Activated T-cell treated with anti-CD3 and anti-CD28 coated beads, Interleukin-2, amount 50 U/mL, for 48 hours (primary cell): ENCODE measurements around the gene KDM2A.
"Not testable (repeated sequence)": the region's sequence is repeated elsewhere in the genome, so short reads cannot be mapped to it uniquely, and the experiment has no call there.

ENCODE experiments used
- DNase-seq, 2 experiments: peaks; one replicate each; pipeline ENCODE4 v3.0.0-alpha.2; 2020

Gene KDM2A

DNA sequence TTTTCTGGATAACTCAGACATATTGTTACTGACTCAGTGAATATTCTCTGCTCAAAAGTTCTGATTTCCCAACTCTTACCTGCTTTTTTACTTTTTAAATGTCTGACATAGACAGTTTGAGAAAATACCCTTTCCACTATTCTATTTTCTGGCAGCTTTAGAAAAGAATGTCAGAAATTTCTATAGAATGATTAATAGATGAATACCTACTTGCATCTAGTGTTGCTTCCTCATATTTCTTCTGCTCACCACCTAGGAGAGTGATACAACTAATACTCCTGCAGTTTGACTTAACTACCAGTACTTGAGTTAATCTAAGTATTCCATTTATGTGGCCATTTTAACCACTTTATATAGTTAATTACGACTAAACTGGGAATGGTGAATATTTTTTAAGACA is 55.2 kb downstream of the KDM2A start:
- no peak for DNase-seq

DNA sequence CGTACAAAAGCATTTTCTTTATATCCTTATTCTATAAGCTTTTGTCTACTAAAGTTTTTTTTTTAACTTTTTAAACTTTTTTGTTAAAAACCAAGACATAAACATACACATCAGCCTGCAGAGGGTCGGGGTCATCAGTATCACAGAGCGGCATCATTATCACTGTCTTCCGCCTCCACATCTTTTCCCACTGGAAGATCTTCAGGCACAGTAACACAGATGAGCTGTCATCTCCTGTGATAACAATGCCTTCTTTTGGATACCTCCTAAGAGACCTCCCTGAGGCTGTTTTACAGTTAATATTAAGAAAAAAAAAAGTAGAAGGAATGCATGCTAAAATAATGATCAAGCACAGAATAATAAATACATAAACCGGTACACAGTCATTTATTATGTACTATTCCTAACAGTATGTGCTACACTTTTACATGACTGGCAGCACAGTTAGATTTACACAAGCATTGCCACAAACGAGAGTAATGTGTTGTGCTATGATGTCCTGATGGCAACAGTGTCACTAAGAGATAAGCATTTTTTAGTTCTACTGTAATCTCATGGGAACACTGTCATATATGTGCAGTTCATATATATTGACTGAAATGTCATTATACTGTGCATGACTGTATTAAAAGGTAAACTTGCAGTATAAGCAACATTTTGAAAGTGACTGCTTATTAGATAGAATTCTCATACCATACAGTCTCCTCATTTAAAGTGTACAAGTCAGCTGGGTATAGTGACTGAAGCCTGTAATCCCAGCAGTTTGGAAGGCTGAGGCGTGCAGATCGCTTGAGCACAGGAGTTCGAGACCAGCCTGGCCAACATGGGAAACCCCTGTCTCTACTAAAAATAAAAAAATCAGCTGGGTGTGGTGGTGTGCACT is 58.6 kb downstream of the KDM2A start:
- no peak for DNase-seq

DNA sequence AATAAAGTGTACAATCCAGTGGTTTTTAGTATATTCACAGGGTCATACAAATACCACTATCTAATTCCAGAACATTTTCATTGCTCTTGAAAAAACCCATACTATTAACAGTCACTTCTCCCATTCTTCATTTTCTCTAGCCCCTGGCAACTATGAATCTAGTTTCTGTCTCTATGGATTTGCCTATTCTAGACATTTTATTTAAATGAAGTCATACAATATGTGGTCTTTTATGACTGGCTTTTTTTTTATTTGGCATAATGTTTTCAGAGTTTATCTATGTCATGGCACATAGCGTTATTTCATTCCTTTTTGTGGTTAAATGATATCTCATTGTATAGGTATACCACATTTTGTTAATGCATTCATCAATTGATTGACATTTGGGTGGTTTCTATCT is 59.4 kb downstream of the KDM2A start:
- DNase-seq, result no peak

DNA sequence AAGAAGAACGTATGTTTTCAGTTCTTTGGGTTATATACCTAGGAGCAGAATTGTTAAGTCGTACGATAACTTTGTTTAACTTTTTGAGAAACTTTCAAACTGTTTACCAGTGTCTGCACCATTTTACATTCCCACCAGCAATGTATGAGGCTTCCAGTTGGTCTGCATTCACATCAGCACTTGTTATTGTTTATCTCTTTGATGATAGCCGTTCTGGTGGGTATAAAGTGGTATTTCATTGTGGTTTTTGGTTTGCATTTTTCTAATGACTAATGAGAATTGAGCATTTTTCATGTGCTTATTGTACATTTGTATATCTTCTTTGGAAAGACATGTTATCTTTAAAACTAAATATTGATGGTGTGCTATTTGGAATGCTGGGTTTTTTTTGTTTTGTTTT is 59.8 kb downstream of the KDM2A start:
- no peak for DNase-seq

DNA sequence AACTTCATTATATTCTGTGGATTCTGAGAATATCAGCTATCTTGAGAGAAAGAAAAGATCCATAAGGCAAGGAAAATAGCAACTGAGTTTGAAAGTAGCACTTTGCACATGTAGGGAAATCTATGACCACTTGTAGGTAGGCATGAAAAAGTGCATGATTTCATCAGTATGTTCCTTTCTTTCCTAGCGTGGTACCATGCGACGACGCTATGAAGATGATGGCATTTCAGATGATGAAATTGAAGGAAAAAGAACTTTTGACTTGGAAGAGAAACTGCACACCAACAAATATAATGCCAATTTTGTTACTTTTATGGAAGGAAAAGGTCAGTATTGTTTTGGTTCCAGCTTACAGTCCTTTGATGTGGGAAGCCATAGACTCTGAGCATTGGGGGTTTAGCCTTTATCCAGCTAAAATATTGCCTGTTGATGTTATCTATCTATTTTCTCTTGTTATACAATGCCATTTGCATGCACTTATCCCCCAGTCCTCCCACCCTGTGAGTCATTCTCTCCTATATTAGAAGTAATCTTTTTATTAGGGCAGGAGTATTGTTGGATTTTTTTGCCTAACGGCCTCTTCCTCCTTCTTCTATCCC is 60.9 kb downstream of the KDM2A start:
- DNase-seq, result no peak

DNA sequence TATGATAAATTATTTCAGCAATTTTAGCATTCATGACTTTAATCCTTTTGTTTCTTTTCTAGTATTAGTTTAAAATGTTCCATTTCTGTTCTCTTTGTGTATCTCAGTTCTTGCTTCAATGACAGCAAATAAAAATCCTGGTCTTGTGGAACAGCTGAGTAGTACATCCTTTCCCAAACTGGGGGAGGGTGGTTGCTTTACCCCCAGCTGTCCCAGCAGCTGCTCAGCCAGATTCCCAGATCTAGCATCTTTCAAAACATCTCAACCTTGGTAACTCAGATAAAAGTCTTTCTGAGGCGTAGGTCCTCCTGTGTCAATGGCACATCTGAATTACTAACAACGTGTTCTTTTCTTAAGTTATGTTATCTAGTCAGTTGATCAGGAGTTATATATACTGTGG is 75.0 kb downstream of the KDM2A start:
- DNase-seq, result no peak

DNA sequence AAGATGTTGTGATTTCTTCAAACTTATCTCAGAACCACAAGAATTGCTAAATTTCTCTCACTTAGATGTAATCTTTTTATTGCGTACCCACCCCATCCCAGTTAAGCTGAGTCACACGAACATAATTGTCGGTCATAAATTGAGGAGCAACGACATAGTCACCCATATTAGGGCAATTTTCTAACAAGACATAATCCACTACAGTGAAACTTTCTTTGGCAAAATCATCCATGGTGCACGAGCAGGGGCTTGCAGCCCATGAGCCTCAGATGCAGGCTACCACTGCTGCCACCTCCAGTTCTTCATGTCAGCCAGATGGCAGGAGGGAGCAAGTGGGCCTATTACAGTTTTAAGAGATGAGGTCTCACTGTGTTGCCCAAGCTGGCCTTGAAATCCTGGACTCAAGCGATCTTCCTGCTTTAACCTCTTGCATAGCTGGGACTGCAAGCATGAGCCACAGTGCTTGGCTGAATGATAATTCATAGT is 77.0 kb downstream of the KDM2A start:
- no peak for DNase-seq

DNA sequence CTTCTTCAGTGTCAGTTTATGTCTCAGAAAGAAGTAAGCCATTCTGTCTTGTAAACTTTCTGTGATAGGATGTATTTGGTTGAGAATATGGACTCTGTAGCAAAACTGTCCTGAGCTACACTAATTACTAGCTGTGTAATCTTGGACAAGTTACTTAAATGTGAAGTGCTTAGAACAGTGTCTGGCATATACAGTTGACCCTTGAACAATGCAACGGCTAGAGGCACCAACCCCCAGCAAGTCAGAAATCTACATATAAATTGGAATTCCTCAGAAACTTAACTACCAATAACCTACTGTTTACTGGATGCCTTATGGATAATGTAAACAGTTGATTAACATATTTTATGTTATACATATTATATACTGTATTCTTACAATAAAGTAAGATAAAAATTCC is 78.5 kb downstream of the KDM2A start:
- no peak for DNase-seq

DNA sequence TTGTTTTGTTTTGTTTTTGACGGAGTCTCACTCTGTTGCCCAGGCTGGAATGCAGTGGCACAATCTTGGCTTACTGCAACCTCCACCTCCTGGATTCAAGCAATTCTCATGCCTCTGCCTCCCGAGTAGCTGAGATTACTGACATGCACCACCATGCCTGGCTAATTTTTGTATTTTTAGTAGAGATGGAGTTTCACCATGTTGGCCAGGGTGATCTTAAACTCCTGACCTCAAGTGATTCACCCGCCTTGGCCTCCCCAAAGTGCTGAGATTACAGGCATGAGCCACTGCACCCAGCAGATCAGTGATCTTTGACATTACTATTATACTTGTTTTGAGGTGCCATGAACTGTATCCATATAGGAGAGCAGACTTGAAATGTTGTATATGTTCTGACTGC is 79.7 kb downstream of the KDM2A start:
- DNase-seq, result not testable (repeated sequence)

DNA sequence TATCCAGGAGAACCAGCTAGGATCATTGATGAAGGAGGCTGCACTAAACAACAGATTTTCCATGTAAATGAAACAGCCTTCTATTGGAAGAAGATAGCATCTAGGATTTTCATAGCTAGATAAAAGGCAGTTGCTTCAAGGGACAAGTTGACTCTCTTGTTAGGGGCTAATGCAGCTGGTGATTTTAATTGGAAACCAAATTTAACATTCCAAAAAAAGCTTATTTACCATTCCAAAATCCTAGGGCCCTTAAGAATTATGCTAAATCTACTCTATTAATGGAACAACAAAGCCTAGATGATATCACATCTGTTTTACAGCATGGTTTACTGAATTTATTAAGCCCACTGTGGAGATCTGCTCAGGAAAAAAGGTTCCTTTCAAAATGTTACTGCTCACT is 80.7 kb downstream of the KDM2A start:
- DNase-seq, result no peak

DNA sequence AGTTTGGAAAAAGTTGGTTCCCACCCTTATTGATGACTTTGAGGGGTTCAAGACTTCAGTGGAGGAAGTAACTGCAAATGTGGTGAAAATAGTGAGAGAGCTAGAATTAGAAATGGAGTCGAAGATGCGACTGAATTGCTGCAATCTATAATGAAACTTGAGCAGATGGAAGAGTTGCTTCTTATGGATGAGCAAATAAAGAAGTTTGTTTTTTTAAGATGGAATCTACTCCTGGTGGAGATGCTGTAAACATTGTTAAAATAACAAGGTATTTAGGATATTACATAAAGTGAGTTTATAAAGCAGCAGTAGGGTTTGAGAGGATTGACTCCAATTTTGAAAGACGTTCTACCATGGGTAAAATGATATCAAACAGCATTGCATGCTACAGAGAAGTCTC is 83.0 kb downstream of the KDM2A start:
- DNase-seq, result no peak

DNA sequence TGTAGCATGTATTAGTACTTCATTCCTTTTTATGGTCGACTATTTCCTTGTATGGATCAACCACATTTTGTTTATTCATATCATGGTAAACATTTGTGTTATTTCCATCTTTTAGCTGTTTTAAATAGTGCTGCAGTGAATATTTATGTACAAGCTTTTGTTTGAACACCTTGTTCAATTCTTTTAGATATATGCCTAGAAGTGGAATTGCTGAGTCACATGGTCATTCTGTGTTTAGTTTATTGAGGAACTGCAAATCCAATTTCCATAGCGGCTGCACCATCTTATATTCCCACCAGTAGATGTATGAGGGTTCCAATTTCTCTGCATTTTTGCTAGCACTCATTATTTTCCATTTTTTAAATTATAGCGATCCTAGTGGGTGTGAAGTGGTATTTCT is 85.8 kb downstream of the KDM2A start:
- DNase-seq, result no peak

DNA sequence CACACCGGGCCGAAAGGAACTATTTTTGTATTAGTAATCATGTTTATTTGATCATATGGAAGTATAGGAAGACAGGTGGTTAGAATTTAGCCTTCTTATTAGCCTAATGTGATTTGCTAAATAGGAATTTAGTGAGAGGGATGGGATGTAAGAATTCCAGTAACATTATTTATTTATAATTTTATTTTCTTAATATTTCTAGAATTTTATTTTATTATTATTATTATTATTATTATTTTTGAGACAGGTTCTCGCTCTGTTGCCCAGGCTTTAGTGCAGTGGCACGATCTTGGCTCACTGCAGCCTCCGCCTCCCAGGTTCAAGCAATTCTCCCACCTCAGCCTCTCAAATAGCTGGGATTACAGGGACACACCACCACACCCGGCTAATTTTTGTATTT is 90.2 kb downstream of the KDM2A start:
- DNase-seq, result not testable (repeated sequence)

DNA sequence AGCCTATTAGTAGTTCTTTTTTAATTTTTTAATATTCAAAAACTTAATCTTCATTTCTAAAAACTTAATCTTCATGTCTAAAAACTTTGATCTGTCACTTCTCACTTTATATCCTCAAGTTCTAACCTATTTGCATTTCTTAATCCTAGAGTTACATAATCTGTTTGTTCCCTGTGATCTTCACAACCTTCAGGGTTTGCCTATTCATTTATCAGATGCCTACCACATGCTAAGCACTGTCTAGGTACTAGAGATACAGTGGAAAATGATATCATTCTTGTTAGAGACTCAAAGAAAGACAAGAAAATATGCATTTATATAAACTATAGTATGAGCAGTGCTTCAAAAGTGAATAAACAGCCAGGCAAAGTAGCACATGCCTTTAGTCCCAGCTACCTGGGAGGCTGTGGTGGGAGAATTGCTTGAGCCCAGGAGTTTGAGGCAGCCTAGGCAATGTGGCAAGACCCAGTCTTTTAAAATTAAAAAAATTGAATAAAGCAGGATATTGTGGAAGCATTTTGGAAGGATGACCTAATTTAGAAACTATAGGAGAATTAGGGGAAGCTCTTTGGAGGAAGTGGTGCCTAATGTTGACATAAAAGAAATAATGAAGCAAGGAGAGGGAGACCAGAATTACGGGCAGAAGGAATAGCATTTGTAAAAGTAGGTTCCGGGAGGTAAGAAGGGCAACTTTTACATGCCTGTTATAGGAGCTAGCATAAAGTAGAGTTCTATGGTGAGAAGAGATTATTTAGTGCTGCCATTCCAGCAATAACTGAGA is 92.8 kb downstream of the KDM2A start:
- no peak for DNase-seq

DNA sequence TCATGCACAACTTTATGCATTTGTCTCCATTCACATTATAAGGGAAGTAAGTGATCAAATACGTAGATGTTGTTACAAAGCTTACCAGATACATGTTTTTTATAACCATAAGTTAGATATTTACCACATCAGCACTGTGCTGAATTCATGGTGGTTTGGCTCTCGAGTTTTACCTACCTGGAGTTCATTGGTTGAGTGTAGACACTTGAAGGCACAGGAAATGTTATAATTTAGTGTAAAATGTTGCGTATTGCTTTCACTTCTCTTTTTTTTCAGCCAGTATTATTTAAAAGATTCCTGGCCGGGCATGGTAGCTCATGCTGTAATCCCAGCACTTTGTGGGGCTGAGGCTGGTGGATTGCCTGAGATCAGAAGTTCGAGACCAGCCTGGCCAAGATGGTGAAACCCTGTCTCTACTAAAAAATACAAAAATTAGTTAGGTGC is 94.1 kb downstream of the KDM2A start:
- no peak for DNase-seq

DNA sequence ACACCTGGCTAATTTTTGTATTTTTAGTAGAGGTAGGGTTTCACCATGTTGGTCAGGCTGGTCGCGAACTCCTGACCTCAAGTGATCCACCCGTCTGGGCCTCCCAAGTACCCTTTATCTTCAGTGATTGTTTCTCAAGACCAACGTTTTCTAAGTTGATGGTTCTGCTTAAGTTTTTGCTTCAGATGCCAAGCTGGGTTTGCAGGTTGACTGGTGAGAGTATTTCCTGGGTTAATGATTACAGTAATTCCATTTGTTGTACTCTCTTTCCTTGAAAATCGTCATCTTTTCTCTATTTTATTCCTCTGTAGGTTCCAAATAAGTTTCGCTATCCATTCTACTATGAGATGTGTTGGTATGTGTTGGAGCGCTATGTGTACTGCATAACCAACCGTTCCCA is 108.7 kb downstream of the KDM2A start:
- DNase-seq, result no peak

DNA sequence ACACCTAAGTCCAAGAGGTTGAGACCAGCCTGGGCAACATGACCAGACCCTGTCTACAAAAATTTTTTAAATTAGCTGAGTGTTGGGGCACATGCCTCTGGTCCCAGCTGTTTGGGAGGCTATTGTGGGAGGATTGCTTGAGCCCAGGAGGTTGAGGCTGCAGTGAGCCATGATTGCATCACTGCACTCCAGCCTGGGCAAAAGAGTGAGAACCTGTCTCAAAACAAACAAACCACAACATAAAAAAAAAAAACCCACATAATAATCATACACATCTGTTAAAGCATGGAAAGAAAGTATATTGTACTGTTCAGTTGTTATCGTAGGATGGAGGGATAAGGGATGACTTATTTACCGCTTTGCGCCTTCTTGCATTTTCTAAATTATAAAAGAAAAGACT is 111.3 kb downstream of the KDM2A start:
- DNase-seq, result peak in 1 of 2 experiments; percentile 19

DNA sequence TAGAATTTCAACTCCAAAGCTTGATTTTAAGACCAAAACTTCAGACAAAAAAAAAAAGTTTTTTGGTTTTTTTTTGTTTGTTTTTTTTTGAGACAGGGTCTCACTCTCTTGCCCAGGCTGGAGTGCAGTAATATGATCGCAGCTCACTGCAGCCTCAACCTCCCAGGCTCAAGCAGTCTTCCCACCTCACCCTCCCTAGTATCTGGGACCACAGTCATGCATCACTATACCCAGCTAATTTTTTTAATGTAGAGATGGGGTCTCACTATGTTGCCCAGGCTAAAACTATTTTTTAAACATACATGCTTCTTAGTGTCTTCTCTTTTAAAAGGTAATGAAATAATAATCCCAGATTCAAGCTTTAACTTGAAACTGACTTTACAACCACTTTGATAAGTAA is 111.8 kb downstream of the KDM2A start:
- DNase-seq, result no peak

DNA sequence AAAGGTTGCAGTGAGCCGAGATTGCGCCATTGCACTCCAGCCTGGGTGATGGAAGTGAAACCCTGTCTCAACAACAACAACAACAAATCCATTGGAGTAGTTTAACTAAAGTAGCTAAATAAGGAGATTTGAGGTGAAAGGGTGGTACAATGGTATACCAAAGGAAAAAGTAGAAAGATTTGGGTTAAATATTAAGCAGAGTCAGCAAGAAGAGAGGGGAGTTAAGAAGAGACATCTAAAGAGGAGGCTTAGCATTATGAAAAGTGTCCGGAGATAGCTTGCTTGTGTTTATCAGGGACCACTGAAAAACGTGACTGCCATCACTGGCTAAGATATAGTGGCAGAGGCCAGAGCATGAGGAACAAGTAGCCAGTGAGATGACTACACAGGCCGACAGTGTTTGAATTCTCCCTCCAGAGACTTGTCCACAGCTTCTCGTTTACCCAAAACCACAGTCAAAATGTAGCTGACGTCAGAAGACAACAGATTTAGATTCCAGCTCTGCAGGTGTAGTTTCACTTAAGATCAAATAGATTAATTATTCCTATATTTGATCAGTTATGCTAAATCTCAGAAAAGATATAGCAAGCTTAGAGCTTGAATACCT is 114.6 kb downstream of the KDM2A start:
- no peak for DNase-seq

DNA sequence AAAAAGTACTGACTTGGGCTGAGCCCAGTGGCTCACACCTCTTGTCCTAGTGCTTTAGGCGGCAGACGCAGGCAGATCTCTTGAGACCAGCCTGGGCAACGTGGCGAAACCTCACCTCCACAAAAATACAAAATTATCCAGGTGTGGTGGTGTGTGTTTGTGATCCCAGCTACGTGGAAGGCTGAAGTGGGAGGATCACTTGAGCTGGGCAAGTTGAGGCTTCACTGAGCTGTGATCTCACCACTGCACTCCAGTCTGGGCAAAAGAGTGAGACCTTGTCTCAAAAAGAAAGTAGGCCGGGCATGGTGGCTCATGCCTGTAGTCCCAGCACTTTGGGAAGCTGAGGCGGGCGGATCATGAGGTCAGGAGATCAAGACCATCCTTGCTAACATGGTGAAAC is 115.5 kb downstream of the KDM2A start:
- DNase-seq, result not testable (repeated sequence)

DNA sequence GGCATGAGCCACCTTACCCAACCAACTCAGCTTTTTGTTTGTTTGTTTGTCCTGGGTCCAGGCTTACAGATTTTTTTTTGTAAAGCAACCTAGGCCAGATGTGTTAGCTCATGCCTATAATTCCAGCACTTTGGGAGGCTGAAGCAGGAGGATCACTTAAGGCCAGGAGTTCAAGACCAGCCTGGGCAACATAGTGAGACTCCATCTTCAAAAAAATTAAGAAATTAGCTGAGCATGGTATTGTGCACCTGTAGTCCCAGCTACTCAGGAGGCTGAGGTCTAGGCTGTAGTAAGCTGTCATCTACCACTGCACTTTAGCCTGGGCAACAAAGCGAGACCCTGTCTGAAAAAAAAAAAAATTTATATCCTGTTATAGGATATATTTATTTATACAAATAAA is 118.5 kb downstream of the KDM2A start:
- DNase-seq, result no peak

DNA sequence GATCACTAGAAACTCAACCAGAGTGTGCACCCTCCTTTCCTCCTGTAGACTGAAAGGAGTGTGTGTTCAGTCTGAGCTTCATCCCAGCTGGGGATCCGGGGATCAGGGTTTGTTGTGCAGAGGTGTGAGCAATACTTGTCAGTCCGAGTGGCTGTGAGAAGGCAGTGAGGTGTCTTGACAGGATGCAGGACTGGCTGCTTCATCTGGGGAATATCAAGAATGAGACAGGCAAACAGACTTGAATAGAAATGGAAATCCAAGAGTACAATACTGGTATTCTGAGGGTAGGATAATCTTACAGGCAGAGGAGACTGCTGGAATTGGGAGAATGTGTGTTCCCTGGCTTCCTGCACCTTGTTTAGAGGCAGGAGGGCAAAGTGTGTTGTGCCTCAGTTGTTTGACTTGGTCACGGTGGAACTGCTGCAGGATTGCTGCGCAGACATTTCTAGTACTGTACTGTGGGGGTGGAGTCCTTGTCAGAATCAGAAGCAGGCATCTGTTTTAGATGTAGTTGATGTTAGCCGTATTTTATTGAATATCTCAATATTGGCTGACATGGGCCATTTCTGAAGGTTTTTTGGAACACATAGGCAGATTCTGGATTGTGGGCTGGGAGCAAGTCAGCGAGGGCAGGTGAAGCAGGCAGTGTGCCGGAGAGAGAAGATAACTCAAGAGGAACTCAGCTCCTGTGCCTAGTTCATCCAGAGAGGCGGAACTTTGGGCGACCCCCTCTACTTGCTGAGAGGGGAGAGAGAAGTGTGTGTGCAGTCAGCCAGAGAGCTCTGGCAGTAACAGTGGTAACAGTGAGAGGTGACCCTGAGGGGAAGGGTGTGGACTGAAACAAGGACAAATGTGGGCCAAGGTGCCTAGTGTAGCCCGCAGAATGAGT is 120.1 kb downstream of the KDM2A start:
- DNase-seq, result no peak
